DMS79 (cell line): ENCODE data around the gene SPATA18.
"Not testable (repeated sequence)": the region's sequence is repeated elsewhere in the genome, so short reads cannot be mapped to it uniquely, and the experiment has no call there.

ENCODE experiments used
- DNase-seq: peaks from one replicate; lab custom pipeline; 2025; lab: John Stamatoyannopoulos, UW

The SPATA18 gene

GRCh38 chr4:52106660-52107059, 55.6 kb downstream of the SPATA18 start:
- DNase-seq: no peak

- DNase-seq: no peak
Measured at GRCh38 chr4:52107336-52107735, 56.2 kb downstream of the SPATA18 start.

- no peak for DNase-seq
Measured at GRCh38 chr4:52107745-52108144, 56.6 kb downstream of the SPATA18 start.

- no peak for DNase-seq
Measured at GRCh38 chr4:52110171-52110570, 59.1 kb downstream of the SPATA18 start.

- no peak for DNase-seq
Measured at GRCh38 chr4:52111995-52112394, 60.9 kb downstream of the SPATA18 start.

- no peak for DNase-seq
Measured at GRCh38 chr4:52112411-52112810, 61.3 kb downstream of the SPATA18 start.

- no peak for DNase-seq
Measured at GRCh38 chr4:52116641-52117040, 65.5 kb downstream of the SPATA18 start.

GRCh38 chr4:52126226-52126625, 75.1 kb downstream of the SPATA18 start:
- DNase-seq: no peak

- DNase-seq: no peak
Measured at GRCh38 chr4:52126966-52127365, 75.9 kb downstream of the SPATA18 start.

- DNase-seq: no peak
Measured at GRCh38 chr4:52135171-52135570, 84.1 kb downstream of the SPATA18 start.

GRCh38 chr4:52137152-52137551, 86.0 kb downstream of the SPATA18 start:
- not testable (repeated sequence) for DNase-seq

- DNase-seq: no peak
Measured at GRCh38 chr4:52142816-52143215, 91.7 kb downstream of the SPATA18 start.

- no peak for DNase-seq
Measured at GRCh38 chr4:52143815-52144214, 92.7 kb downstream of the SPATA18 start.

- no peak for DNase-seq
Measured at GRCh38 chr4:52144372-52144771, 93.3 kb downstream of the SPATA18 start.
